CD4-positive, alpha-beta T cell treated with Interleukin-4 for 4 hours (primary cell): ENCODE measurements around the gene COL15A1.

ENCODE experiments used
- DNase-seq: peaks from one replicate; pipeline ENCODE4 v3.0.0-alpha.2; 2020

Gene COL15A1

GRCh38 chr9:99019510-99020331 is 76.0 kb downstream of the COL15A1 start:
- no peak for DNase-seq

DNA sequence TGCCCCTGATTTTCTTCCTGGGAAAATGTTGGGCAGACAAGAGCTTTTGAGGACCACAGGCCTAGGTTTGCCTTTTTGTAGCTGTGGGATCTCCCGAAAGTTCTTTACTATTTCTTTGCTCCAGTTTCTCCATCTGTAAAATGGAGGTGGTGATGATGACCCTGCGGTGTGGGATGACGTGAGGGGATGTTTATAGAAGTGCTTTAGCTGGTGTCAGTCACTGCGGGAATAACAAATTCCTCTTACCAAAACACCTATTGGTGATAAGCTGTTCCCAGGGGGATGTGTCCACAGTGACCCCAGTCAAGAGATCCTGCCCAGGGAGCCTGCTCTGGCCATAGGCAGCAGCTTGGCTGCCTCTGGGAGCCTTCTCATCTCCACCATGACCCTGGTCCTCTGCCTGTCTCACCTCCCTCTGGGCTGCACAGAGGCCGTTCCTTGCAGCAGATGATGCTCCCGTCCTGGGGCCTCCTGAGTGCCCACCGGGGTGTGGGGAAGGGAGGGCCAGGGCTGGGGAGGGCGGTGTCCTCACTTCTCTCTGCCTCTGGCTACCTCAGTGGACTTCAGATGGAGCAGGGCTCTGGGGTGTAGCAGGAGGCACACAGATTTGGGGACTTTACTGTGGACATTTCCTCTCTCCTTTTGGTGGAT is 77.2 kb downstream of the COL15A1 start:
- DNase-seq = no peak

- DNase-seq = no peak
These were observed 77.8 kb downstream of the COL15A1 start for GRCh38 chr9:99021512-99021911.

DNA sequence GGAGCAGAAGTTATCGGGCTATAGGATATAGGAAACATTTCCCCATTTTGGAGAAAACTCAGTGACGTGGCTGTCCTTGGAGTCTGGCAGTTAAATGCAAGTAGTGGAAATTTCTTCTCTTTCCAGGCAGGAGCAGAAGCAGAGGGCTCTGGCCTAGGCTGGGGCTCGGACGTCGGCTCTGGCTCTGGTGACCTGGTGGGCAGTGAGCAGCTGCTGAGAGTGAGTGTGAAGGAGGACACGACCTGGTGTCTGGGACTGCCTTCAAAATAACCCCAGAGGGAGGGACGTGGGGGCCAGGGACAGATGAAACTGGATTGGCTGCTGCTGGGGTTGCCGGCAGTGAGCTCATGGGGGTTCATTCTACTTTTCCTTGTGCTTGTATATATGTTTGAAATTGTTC is 79.5 kb downstream of the COL15A1 start:
- no peak for DNase-seq

- DNase-seq = no peak
These were observed 80.1 kb downstream of the COL15A1 start for GRCh38 chr9:99023831-99024230.

DNA sequence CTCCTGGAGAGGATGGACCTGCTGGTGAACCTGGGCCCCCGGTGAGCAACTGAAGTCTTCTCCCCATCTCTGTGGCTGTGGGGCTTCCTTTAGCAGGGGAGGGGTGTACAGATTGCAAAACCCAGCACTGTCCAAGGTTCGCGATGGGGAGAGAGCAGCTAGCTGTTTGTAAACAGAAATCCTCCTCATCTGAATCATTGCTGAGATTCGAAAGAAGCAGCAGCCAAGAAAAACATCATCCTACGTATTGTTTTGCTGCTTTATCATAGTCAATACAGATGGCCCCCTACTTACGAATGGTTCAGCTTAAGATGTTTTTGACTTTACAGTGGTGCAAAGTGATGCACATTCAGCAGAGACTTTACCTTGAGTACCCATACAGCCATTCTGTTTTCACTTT is 81.3 kb downstream of the COL15A1 start:
- no peak for DNase-seq

DNA sequence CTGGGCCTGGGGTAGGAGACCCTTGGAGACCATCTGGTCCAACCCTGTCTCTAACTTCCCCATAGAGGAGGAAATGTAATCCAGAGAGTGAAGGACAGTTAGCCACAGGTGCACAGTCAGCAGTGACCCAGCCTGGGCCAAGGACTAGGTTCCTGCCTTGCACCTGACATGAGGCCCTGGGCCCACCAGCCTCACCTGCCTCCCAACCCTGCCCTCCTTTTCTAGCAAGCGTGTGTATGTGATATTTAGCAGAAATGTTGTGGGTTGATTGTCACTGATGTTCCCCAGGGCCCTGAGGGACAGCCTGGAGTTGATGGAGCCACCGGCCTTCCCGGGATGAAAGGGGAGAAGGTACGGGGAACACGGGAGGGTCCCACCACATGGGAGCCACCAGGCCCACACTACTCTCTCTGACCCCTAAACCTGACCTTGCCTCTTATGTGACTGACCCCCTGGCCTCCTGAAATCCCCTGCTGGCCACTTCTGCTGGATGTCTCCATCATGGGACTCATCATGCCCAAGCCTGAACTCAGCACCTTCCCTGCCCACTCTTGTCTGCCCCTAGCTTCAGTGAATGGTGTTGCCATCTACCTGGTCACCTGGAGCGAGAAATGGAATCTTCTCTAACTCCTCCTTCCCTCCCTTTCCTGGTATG is 82.0 kb downstream of the COL15A1 start:
- no peak for DNase-seq

GRCh38 chr9:99026271-99026955 is 82.7 kb downstream of the COL15A1 start:
- DNase-seq = no peak

- no peak for DNase-seq
These were observed 83.2 kb downstream of the COL15A1 start for GRCh38 chr9:99026956-99027298.

GRCh38 chr9:99027443-99027842 is 83.7 kb downstream of the COL15A1 start:
- DNase-seq = no peak

- no peak for DNase-seq
These were observed 85.5 kb downstream of the COL15A1 start for GRCh38 chr9:99029083-99029645.

- DNase-seq = no peak
These were observed 86.4 kb downstream of the COL15A1 start for GRCh38 chr9:99030092-99030511.

GRCh38 chr9:99030610-99031109 is 87.0 kb downstream of the COL15A1 start:
- no peak for DNase-seq

DNA sequence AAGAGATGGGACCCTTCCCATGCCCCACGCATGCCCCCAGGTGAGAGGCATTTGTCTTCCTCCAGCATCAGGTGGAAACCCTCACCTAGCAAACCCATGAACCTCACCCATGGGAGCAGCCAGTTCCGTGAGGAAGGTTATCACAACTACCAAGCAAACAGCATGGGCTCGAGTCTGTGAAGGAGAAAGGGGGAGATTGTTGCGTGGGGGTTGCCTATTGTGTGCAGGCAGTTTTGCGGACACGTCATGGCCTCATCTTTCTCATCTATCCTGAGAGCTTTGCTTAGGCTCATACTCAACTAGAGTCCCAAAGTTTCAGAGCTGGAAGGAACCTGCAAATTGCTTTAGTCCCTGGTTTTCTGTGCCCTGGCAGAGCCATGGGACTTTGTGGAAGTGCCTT is 87.6 kb downstream of the COL15A1 start:
- DNase-seq = no peak

DNA sequence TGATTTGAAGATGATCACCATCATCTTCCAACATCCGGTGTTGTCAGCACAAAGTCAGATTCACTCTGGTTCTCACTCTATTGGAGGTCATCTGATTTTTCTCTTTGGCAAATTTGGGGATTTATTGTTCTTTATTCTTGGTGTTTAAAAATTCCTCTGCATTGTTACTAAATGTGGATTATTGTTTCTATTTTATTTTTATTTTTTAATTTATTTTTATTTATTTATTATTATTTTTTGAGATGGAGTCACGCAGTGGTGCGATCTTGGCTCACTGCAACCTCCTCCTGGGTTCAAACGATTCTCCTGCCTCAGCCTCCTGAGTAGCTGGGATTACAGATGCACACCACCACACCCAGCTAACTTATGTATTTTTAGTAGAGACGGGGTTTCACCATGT is 88.3 kb downstream of the COL15A1 start:
- DNase-seq = no peak

GRCh38 chr9:99034149-99034548 is 90.4 kb downstream of the COL15A1 start:
- DNase-seq = no peak

- no peak for DNase-seq
These were observed 91.6 kb downstream of the COL15A1 start for GRCh38 chr9:99035313-99035712.

DNA sequence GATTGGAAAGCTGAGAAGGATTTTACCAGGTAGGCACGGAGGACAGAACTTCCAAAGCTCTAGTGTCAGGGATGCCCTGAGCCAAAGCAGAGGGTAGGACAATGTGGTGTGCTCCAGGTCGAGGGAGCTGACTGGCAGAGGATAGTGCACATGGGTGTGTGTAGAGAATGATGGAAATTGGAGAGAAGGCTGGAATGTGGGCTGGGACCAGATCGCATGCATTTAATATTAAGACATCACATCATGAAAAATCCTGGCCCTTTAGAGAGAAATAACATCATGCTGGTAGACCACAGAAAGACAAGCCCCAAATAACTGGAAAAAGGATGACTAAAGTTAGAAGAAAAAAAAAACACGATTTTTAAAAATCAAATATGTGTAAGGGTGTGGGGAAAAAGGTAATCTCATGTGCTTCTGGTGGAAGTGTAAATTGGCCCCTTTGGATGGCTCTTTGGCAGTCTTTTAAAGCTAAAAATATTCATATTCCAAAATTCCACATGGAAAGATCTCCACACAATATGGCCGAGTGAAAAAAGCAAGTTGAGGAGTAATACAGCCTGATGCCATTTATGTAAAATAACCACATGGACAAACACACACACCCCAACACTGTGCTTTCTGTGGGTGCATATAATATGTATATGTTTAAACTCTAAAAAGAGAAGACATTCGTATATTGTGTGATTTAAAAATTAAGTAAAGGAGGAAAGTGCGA is 94.2 kb downstream of the COL15A1 start:
- DNase-seq = no peak

- DNase-seq = no peak
These were observed 94.7 kb downstream of the COL15A1 start for GRCh38 chr9:99038484-99038820.

GRCh38 chr9:99039505-99040182 is 95.9 kb downstream of the COL15A1 start:
- DNase-seq = no peak

- DNase-seq = no peak
These were observed 96.7 kb downstream of the COL15A1 start for GRCh38 chr9:99040251-99040900.
